ENCODE results near the gene FANCL.
A peak's percentile ranks its signal among the peaks of the same experiment; 100 is the strongest.

DNA sequence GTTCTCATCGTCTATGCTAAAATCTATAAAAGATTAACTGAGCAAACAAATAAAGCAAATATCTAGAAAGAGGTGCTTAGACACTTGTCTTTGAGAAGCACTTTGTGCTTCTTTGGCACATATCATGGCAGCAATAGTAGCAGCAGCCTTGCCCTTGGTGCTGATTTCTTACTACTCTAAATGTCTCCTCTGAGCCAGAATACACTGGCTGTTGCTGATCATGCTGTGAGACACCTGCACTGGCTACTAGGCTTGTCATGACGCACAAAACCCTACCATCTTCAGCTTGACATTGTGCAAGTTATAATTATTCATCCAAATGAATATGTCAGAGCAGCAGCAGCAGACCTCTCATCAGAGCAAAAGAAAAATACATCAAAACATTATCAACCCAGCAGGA is 46.7 kb downstream of the FANCL start:
- TF ChIP-seq, protein P1, sequence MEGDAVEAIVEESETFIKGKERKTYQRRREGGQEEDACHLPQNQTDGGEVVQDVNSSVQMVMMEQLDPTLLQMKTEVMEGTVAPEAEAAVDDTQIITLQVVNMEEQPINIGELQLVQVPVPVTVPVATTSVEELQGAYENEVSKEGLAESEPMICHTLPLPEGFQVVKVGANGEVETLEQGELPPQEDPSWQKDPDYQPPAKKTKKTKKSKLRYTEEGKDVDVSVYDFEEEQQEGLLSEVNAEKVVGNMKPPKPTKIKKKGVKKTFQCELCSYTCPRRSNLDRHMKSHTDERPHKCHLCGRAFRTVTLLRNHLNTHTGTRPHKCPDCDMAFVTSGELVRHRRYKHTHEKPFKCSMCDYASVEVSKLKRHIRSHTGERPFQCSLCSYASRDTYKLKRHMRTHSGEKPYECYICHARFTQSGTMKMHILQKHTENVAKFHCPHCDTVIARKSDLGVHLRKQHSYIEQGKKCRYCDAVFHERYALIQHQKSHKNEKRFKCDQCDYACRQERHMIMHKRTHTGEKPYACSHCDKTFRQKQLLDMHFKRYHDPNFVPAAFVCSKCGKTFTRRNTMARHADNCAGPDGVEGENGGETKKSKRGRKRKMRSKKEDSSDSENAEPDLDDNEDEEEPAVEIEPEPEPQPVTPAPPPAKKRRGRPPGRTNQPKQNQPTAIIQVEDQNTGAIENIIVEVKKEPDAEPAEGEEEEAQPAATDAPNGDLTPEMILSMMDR (IDR thresholded peaks at IDR 0.05): no peak
- TF ChIP-seq, protein P2, sequence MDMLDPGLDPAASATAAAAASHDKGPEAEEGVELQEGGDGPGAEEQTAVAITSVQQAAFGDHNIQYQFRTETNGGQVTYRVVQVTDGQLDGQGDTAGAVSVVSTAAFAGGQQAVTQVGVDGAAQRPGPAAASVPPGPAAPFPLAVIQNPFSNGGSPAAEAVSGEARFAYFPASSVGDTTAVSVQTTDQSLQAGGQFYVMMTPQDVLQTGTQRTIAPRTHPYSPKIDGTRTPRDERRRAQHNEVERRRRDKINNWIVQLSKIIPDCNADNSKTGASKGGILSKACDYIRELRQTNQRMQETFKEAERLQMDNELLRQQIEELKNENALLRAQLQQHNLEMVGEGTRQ (IDR thresholded peaks at IDR 0.05): no peak
- TF ChIP-seq POLR2A (IDR thresholded peaks at IDR 0.05; ENCODE audit: low read length) (no peak), TP53 (CRISPR knock-in tag; IDR thresholded peaks at IDR 0.05) (no peak), HDAC2 (IDR thresholded peaks at IDR 0.05) (no peak), MAZ (IDR thresholded peaks at IDR 0.05; ENCODE audit: borderline replicate concordance, low read depth, low read length) (no peak), CHD2 (IDR thresholded peaks at IDR 0.05; ENCODE audit: low read length, partially characterized antibody) (no peak), NR3C1 (IDR thresholded peaks at IDR 0.05) (no peak)
- TF ChIP-seq, protein P3, sequence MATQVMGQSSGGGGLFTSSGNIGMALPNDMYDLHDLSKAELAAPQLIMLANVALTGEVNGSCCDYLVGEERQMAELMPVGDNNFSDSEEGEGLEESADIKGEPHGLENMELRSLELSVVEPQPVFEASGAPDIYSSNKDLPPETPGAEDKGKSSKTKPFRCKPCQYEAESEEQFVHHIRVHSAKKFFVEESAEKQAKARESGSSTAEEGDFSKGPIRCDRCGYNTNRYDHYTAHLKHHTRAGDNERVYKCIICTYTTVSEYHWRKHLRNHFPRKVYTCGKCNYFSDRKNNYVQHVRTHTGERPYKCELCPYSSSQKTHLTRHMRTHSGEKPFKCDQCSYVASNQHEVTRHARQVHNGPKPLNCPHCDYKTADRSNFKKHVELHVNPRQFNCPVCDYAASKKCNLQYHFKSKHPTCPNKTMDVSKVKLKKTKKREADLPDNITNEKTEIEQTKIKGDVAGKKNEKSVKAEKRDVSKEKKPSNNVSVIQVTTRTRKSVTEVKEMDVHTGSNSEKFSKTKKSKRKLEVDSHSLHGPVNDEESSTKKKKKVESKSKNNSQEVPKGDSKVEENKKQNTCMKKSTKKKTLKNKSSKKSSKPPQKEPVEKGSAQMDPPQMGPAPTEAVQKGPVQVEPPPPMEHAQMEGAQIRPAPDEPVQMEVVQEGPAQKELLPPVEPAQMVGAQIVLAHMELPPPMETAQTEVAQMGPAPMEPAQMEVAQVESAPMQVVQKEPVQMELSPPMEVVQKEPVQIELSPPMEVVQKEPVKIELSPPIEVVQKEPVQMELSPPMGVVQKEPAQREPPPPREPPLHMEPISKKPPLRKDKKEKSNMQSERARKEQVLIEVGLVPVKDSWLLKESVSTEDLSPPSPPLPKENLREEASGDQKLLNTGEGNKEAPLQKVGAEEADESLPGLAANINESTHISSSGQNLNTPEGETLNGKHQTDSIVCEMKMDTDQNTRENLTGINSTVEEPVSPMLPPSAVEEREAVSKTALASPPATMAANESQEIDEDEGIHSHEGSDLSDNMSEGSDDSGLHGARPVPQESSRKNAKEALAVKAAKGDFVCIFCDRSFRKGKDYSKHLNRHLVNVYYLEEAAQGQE (IDR thresholded peaks at IDR 0.05): peak; percentile 58

Data from A549 (cell line).